ENCODE measurements around the gene HTT. TPM values are rescaled to one million over a fixed set of nuclear protein-coding genes. Genes with fewer than 3 reads are reported as not detected.

The HTT gene
- total and polyA plus RNA-seq, 2 of the 13 experiments (the other 11 are each of a cell fraction or from before 2014, with no cell fraction given) = 17.5 to 19.5 TPM

DNA sequence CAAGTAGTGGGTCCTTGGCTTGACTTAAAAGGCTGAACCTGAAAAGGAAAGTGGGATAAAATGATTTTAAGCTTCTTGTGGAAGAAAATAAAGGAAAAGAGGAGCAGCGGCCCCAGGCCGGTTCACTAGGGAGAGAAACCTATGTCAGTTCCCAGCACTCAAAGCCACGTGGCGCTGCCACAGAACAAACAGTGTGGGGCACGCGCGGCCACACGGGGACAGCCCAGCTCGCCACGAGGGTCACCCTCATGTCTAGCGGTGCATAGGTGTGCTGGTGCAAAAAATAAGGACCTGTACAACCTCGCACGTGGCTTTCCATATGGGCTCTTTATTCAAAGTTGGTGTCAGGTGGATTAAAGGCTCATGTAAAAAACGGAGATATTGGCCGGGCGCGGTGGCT, 191.6 kb downstream of the HTT start:
- H3K9me3 ChIP-seq (ENCODE audit: low read length) = no peaks in the 10 kb centered on the region
- no peak overlapping the region for H3K27ac ChIP-seq (ENCODE audit: extremely low read length, insufficient read depth, low read length)
- BruUV-seq (replicated peaks) = no TSS peak
- H3K27me3 ChIP-seq (ENCODE audit: control insufficient read depth in 1 of 2, insufficient read depth in 2 of 2, low read length in 2 of 2) = peaks cover 3 to 66% of the 10 kb centered on the region in 2 experiments
- H3K36me3 ChIP-seq (replicated peaks in 1 of 2; ENCODE audit: control insufficient read depth in 1 of 2, insufficient read depth in 2 of 2, low read length in 2 of 2) = no peaks in the 10 kb centered on the region
- H3K4me3 ChIP-seq (replicated peaks in 1 of 3; ENCODE audit: insufficient read depth in 1 of 3, low read depth in 2 of 3, low read length in 3 of 3) = no peak overlapping the region
- ChIA-PET POLR2A (no interaction called here), CTCF (ENCODE audit: low intra/inter-chr PET ratio, low total read pairs) (no interaction called here)
- no peak overlapping the region for H2AFZ ChIP-seq (ENCODE audit: low read length)
- peaks cover 37% of the 10 kb centered on the region for H3K4me1 ChIP-seq (ENCODE audit: insufficient read depth, low read length)
- FAIRE-seq (no peak), DNase-seq (ENCODE audit: low spot score) (no peak), ATAC-seq (no peak)
- in situ Hi-C loops (cut with HindIII; ENCODE audit: extremely low pct_ligation_motif_present, low pct_unique_long_range_greater_than_20kb) (no loop called here), intact Hi-C loops (cut with micrococcal nuclease; ENCODE audit: unreplicated experiment) (loop anchor here (10.0 kb wide), 1 partner anchor 61 kb away; no protein-coding TSS in a partner anchor)
- H3K79me2 ChIP-seq (ENCODE audit: insufficient read depth, low read length) = no peaks in the 10 kb centered on the region
- WGBS (ENCODE audit: low lambda C conversion rate) = 38% methylated on average over 17 of the region's 17 CpGs
- no peak overlapping the region for H3K4me2 ChIP-seq (ENCODE audit: low read depth, low read length)
- TF ChIP-seq PAWR (CRISPR knock-in tag; IDR thresholded peaks at IDR 0.05; ENCODE audit: borderline replicate concordance) = no peak
- TF ChIP-seq, protein P1, sequence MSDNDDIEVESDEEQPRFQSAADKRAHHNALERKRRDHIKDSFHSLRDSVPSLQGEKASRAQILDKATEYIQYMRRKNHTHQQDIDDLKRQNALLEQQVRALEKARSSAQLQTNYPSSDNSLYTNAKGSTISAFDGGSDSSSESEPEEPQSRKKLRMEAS (IDR thresholded peaks at IDR 0.05) = peak; percentile 37; the same call in 1 of the 2 replicates
- 0 out of 2 replicates have a peak, but pooled peaks have one; percentile 24 for TF ChIP-seq MYC (CRISPR knock-in tag; IDR thresholded peaks at IDR 0.05; ENCODE audit: borderline replicate concordance)
- TF ChIP-seq, protein P2, sequence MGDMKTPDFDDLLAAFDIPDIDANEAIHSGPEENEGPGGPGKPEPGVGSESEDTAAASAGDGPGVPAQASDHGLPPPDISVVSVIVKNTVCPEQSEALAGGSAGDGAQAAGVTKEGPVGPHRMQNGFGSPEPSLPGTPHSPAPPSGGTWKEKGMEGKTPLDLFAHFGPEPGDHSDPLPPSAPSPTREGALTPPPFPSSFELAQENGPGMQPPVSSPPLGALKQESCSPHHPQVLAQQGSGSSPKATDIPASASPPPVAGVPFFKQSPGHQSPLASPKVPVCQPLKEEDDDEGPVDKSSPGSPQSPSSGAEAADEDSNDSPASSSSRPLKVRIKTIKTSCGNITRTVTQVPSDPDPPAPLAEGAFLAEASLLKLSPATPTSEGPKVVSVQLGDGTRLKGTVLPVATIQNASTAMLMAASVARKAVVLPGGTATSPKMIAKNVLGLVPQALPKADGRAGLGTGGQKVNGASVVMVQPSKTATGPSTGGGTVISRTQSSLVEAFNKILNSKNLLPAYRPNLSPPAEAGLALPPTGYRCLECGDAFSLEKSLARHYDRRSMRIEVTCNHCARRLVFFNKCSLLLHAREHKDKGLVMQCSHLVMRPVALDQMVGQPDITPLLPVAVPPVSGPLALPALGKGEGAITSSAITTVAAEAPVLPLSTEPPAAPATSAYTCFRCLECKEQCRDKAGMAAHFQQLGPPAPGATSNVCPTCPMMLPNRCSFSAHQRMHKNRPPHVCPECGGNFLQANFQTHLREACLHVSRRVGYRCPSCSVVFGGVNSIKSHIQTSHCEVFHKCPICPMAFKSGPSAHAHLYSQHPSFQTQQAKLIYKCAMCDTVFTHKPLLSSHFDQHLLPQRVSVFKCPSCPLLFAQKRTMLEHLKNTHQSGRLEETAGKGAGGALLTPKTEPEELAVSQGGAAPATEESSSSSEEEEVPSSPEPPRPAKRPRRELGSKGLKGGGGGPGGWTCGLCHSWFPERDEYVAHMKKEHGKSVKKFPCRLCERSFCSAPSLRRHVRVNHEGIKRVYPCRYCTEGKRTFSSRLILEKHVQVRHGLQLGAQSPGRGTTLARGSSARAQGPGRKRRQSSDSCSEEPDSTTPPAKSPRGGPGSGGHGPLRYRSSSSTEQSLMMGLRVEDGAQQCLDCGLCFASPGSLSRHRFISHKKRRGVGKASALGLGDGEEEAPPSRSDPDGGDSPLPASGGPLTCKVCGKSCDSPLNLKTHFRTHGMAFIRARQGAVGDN (CRISPR knock-in tag; IDR thresholded peaks at IDR 0.05) = peak; percentile 40
- no peak overlapping the region for H3K9ac ChIP-seq (ENCODE audit: insufficient read depth, low read depth, low read length)
- no peaks in the 10 kb centered on the region for H4K20me1 ChIP-seq (ENCODE audit: insufficient read depth, low read length)

Data from HepG2 (cell line).